IPS-20b (cell line): ENCODE measurements around the gene SLC9A3.
"Not testable (repeated sequence)": the region's sequence is repeated elsewhere in the genome, so short reads cannot be mapped to it uniquely, and the experiment has no call there.

Experiments
- H3K27ac ChIP-seq: one replicate; pipeline ENCODE4 v1.5.1; 2013; ENCODE audit warnings: low read length
- H3K27me3 ChIP-seq: 2 replicates; pipeline ENCODE4 v1.6.1; 2013; ENCODE audit warnings: mild to moderate bottlenecking, low read length, inconsistent platforms; ENCODE audit not compliant: insufficient read depth
- H3K36me3 ChIP-seq: 2 replicates; pipeline ENCODE4 v1.6.1; 2013; ENCODE audit warnings: low read depth, mild to moderate bottlenecking, inconsistent platforms, low read length, moderate library complexity; ENCODE audit not compliant: insufficient read depth
- H3K4me1 ChIP-seq: 2 replicates; pipeline ENCODE4 v1.6.1; 2013; ENCODE audit warnings: mild to moderate bottlenecking, control low read depth, inconsistent platforms, low read length, moderate library complexity; ENCODE audit not compliant: insufficient read depth
- H3K4me3 ChIP-seq: 2 replicates; pipeline ENCODE4 v1.5.1; 2013; ENCODE audit warnings: mild to moderate bottlenecking, low read length, inconsistent platforms
- H3K9ac ChIP-seq: 2 replicates; pipeline ENCODE4 v1.6.1; 2013; ENCODE audit warnings: low read depth, mild to moderate bottlenecking, inconsistent platforms, low read length, moderate library complexity
- H3K9me3 ChIP-seq: 2 replicates; pipeline ENCODE4 v1.6.1; 2013; ENCODE audit warnings: mild to moderate bottlenecking, low read depth, low read length, inconsistent platforms; ENCODE audit not compliant: insufficient read depth

The SLC9A3 gene

DNA sequence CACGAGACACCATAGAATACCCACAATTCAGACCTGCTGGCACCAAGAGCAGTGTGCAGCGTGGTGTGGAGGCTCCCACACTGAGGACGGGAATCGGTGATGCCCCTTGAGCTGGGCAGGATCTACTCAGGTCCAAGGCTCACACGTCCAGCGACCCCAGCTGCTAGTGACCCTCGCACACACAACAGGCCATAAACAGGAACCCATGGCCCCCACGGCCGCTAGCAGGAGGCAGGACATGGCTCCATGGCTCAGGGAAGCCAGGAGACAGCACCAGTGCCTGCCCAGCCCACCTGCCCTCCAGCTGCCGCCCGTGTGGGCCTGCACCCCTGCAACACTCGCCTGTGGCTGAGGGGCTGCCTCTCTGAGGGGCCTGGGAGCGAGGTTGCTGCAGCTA is 43.4 kb upstream of the SLC9A3 start:
- H3K9ac ChIP-seq, result no peak overlapping the region
- no peaks in the 10 kb centered on the region for H3K9me3 ChIP-seq
- H3K4me1 ChIP-seq, result no peaks in the 10 kb centered on the region
- no peaks in the 10 kb centered on the region for H3K36me3 ChIP-seq
- H3K27me3 ChIP-seq, result peaks cover 27% of the 10 kb centered on the region
- H3K27ac ChIP-seq, result no peak overlapping the region
- no peak overlapping the region for H3K4me3 ChIP-seq

DNA sequence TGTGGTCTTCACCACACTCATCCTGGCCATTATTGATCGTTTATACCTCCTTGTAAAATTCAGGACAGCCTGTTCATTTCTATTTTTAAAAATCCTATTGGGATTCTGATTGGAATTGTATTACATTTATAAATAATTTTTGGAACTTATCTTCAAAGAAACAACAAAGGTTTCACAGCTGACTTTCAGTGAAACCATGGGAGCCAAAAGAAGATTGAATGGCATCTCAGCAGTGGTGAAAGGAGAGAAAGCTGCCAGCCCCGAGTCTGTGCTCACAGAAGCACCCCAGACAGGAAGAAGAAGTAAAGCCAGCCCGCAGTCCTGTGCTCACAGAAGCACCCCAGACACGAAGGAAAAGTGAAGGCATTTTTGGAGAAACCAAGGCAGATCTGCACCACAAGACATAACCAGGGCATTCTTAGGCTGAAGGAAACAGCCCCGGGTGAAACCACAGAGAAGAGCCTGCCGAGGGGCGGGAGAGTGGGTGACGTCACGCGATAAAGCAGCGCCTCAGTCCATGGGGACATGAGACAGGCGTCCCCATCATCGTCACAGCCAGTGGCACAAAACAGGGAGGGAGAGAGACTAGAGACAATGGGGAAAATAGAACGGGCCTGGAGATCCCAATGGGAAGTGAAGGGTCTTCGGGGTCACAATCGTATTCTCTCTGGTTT is 42.5 kb upstream of the SLC9A3 start:
- Histone ChIP-seq H3K27ac (no peak overlapping the region), H3K9ac (no peak overlapping the region), H3K4me3 (no peak overlapping the region), H3K4me1 (no peaks in the 10 kb centered on the region), H3K27me3 (peaks cover 27% of the 10 kb centered on the region), H3K36me3 (no peaks in the 10 kb centered on the region), H3K9me3 (no peaks in the 10 kb centered on the region)

GRCh38 chr5:565782-566440 is 41.7 kb upstream of the SLC9A3 start:
- Histone ChIP-seq H3K9ac (no peak overlapping the region), H3K4me1 (no peaks in the 10 kb centered on the region), H3K9me3 (no peaks in the 10 kb centered on the region), H3K27me3 (peaks cover 34% of the 10 kb centered on the region), H3K4me3 (no peak overlapping the region), H3K27ac (no peak overlapping the region), H3K36me3 (no peaks in the 10 kb centered on the region)

DNA sequence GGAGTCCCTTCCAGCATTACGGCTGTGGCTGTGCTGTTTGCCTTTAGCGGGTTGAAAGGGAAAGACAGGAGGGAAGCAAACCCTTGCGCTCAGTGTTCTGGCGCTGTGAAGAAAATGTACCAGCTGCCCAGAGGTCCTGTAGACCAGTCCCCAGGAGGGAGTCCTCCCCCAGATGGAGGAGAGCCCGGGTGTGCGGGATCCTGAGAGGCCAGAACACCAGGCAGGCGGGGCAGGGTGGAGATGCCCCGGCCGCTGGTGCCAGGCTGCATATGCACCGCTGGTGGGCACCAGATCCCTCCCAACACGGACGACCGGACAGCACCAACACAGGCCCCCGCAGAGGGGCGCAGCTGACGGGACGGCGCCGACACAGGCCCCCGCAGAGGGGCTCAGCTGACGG is 37.2 kb upstream of the SLC9A3 start:
- H3K4me3 ChIP-seq, result no peak overlapping the region
- H3K9me3 ChIP-seq, result no peaks in the 10 kb centered on the region
- no peaks in the 10 kb centered on the region for H3K36me3 ChIP-seq
- no peak overlapping the region for H3K9ac ChIP-seq
- H3K27ac ChIP-seq, result no peak overlapping the region
- no peaks in the 10 kb centered on the region for H3K4me1 ChIP-seq
- peaks cover 22% of the 10 kb centered on the region for H3K27me3 ChIP-seq

- no peak overlapping the region for H3K4me3 ChIP-seq
- H3K4me1 ChIP-seq, result no peaks in the 10 kb centered on the region
- no peak overlapping the region for H3K9ac ChIP-seq
- no peaks in the 10 kb centered on the region for H3K9me3 ChIP-seq
- no peaks in the 10 kb centered on the region for H3K36me3 ChIP-seq
- H3K27me3 ChIP-seq, result peaks cover 16% of the 10 kb centered on the region
- H3K27ac ChIP-seq, result no peak overlapping the region
Observed at GRCh38 chr5:560792-561166, 36.5 kb upstream of the SLC9A3 start.

DNA sequence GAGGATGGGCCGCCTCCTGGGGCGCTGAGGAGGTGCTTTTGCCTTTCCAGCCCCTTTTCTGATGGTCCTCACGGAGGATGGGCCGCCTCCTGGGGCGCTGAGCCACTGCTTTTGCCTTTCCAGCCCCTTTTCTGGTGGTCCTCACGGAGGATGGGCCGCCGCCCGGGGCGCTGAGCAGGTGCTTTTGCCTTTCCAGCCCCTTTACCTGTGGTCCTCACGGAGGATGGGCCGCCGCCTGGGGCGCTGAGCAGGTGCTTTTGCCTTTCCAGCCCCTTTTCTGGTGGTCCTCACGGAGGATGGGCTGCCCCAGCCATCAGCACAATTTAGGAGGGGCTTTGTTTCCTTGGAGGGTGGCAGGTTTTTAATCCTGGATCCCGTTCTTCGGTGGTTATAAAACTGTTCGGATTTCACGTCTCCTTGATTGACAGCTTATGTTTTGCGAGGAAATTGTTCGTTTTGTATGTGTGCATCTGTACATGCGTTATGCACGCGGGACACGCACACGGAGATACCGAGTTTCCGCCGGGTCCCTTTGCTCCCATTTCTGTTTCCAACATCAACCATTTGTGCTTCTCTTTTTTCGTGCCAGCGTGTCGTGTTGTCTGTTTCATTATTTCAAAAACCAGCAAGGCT is 34.7 kb upstream of the SLC9A3 start:
- Histone ChIP-seq H3K9ac (no peak overlapping the region), H3K4me3 (no peak overlapping the region)

GRCh38 chr5:558326-558725 is 34.1 kb upstream of the SLC9A3 start:
- no peaks in the 10 kb centered on the region for H3K36me3 ChIP-seq
- no peak overlapping the region for H3K9ac ChIP-seq
- H3K27ac ChIP-seq, result no peak overlapping the region
- H3K27me3 ChIP-seq, result peaks cover 17% of the 10 kb centered on the region; the same call in 1 of the 2 replicates
- H3K9me3 ChIP-seq, result no peaks in the 10 kb centered on the region
- no peak overlapping the region for H3K4me3 ChIP-seq
- no peaks in the 10 kb centered on the region for H3K4me1 ChIP-seq

More for the DNA sequence above, 34.7 kb upstream of the SLC9A3 start:
- Histone ChIP-seq H3K36me3 (no peaks in the 10 kb centered on the region), H3K27me3 (peaks cover 13% of the 10 kb centered on the region; the same call in 1 of the 2 replicates), H3K9me3 (no peaks in the 10 kb centered on the region), H3K4me1 (no peaks in the 10 kb centered on the region), H3K27ac (no peak overlapping the region)

- H3K27ac ChIP-seq, H3K9ac ChIP-seq, H3K9me3 ChIP-seq, H3K4me3 ChIP-seq, H3K4me1 ChIP-seq, H3K36me3 ChIP-seq: not testable (repeated sequence)
- H3K27me3 ChIP-seq, result peaks cover 17% of the 10 kb centered on the region; the same call in 1 of the 2 replicates
Observed at GRCh38 chr5:557917-558316, 33.7 kb upstream of the SLC9A3 start.

DNA sequence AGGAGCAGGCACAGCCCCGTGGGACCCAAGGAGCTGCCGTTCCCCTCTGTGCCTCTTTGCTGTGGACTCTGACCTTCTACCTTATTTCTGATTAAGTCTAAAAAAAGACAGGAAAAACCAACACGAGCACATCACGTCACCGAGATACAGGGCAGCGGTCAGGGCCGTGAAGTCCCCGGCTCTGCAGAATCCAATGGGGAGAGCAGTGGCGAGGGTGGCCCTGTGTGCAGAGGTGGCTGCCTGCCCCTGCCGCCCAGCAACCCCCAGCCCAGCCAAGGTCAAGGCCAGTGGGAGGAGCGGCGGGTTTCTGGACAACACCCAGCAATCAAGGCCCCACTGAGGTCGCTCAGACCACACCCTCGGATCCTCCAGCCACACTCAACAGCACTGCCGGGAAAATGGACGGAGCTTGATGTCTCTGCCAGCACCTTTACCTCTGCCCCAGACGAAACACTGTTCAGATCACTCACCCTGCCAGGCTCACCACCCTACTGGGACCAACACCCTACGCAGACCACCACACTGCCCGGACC is 32.7 kb upstream of the SLC9A3 start:
- Histone ChIP-seq H3K4me1 (no peaks in the 10 kb centered on the region), H3K9me3 (no peaks in the 10 kb centered on the region), H3K36me3 (no peaks in the 10 kb centered on the region), H3K27me3 (peaks cover 18% of the 10 kb centered on the region; the same call in 1 of the 2 replicates), H3K27ac (no peak overlapping the region), H3K4me3 (no peak overlapping the region), H3K9ac (no peak overlapping the region)

GRCh38 chr5:555058-555623 is 30.9 kb upstream of the SLC9A3 start:
- Histone ChIP-seq H3K36me3 (no peaks in the 10 kb centered on the region), H3K4me1 (no peaks in the 10 kb centered on the region), H3K4me3 (no peak overlapping the region), H3K27me3 (peaks cover 16% of the 10 kb centered on the region), H3K27ac (no peak overlapping the region), H3K9ac (no peak overlapping the region), H3K9me3 (no peaks in the 10 kb centered on the region)

GRCh38 chr5:554284-554988 is 30.2 kb upstream of the SLC9A3 start:
- H3K4me3 ChIP-seq, result no peak overlapping the region
- no peaks in the 10 kb centered on the region for H3K4me1 ChIP-seq
- no peak overlapping the region for H3K9ac ChIP-seq
- H3K27me3 ChIP-seq, result peaks cover 16% of the 10 kb centered on the region
- H3K9me3 ChIP-seq, result no peaks in the 10 kb centered on the region
- H3K27ac ChIP-seq, result no peak overlapping the region
- H3K36me3 ChIP-seq, result no peaks in the 10 kb centered on the region
